GM12878 (cell line): ENCODE measurements around the gene ATP5F1B. TPM values are rescaled to one million over a fixed set of nuclear protein-coding genes. Genes with fewer than 3 reads are reported as not detected.

Experiments used
- ATF7 ChIP-seq: fragments of 450-650 bp; IDR thresholded peaks from 2 replicates; pipeline ENCODE4 v1.6.1; 2016; ENCODE audit warnings: low read depth, mild to moderate bottlenecking
- FOS ChIP-seq: IDR thresholded peaks from 3 replicates; pipeline ENCODE4 v1.6.1; 2011; ENCODE audit warnings: borderline replicate concordance; ENCODE audit not compliant: insufficient read length; ENCODE audit errors: extremely low read depth
- GABPA ChIP-seq: IDR thresholded peaks from 2 replicates; pipeline ENCODE4 v1.6.1; 2014; ENCODE audit warnings: antibody characterized with exemption, low read depth, mild to moderate bottlenecking, inconsistent platforms
- MAX ChIP-seq: IDR thresholded peaks from 2 replicates; pipeline ENCODE4 v1.6.1; 2012; ENCODE audit warnings: low read depth, low read length, improper control_type of control experiment
- MYB ChIP-seq: fragments of 150-350 bp; IDR thresholded peaks from 2 replicates; pipeline ENCODE4 v1.6.1; 2014; ENCODE audit warnings: mild to moderate bottlenecking, low read depth, low read length, borderline replicate concordance
- NFYA ChIP-seq: IDR thresholded peaks from 2 replicates; pipeline ENCODE4 v1.6.1; 2011; ENCODE audit warnings: low read depth, mild to moderate bottlenecking, low read length, improper control_type of control experiment, borderline replicate concordance
- NR2C2 ChIP-seq: IDR thresholded peaks from 2 replicates; pipeline ENCODE4 v1.6.1; 2011; ENCODE audit warnings: borderline replicate concordance, low read depth; ENCODE audit not compliant: control insufficient read depth, insufficient read length
- PML ChIP-seq: IDR thresholded peaks from 2 replicates; pipeline ENCODE4 v1.6.1; 2012; ENCODE audit warnings: low read length, inconsistent platforms
- RCOR1 ChIP-seq: conservative IDR thresholded peaks from 2 replicates; pipeline ENCODE4 v1.6.1; 2012; ENCODE audit warnings: low read depth, low read length, improper control_type of control experiment
- REST ChIP-seq: IDR thresholded peaks from 2 replicates; pipeline ENCODE4 v1.6.1; 2012; ENCODE audit warnings: mild to moderate bottlenecking, low read depth, low read length
- SKIL ChIP-seq: fragments of 450-650 bp; IDR thresholded peaks from 2 replicates; pipeline ENCODE4 v1.6.1; 2017; ENCODE audit warnings: mild to moderate bottlenecking, low read depth, inconsistent platforms; ENCODE audit not compliant: poor library complexity, severe bottlenecking
- SP1 ChIP-seq: IDR thresholded peaks from one replicate; pipeline ENCODE4 v1.6.1; 2011; ENCODE audit warnings: low read depth, low read length
- TAF1 ChIP-seq: IDR thresholded peaks from 2 replicates; pipeline ENCODE4 v1.6.1; 2011; ENCODE audit warnings: mild to moderate bottlenecking, low read depth, low read length, borderline replicate concordance
- ZNF24 ChIP-seq: fragments of 450-650 bp; IDR thresholded peaks from 2 replicates; pipeline ENCODE4 v1.6.1; 2017; ENCODE audit warnings: antibody characterized with exemption, mild to moderate bottlenecking
- ZNF384 ChIP-seq: IDR thresholded peaks from 2 replicates; pipeline ENCODE4 v1.6.1; 2012; ENCODE audit warnings: low read depth, mild to moderate bottlenecking, low read length, improper control_type of control experiment, borderline replicate concordance
- ZNF622 ChIP-seq: fragments of 450-650 bp; IDR thresholded peaks from 2 replicates; pipeline ENCODE4 v1.6.1; 2017; ENCODE audit warnings: mild to moderate bottlenecking, inconsistent platforms
- polyA plus RNA-seq, 11 experiments: library from polyadenylated mRNA; depleted of rRNA in 4 of 11; unstranded in 6 of 11; stranded (reverse) in 5 of 11; fragments of >200 nt; fragmentation: Nextera tagmentation in 4 of 11; fragmentation: Illumina TruSeq in 1 of 11; extraction: Ambion mirVana in 4 of 11; extraction: Trizol in 1 of 11; gene quantifications; 1 replicate in 1 of 11; 2 replicates in 10 of 11; pipeline versions ENCODE4 v1.2.1 to v1.2.3, GENCODE V29; 2011 to 2016; ENCODE audit warnings: inconsistent platforms in 2 of 11, missing spikeins in 2 of 11, low read depth in 1 of 11
- total RNA-seq, 4 experiments: library from RNA; depleted of rRNA in 3 of 4; stranded (reverse); fragments of >200 nt in 3 of 4; fragmentation: Illumina TruSeq in 1 of 4; extraction: Trizol in 1 of 4; gene quantifications; 2 replicates each; pipeline versions ENCODE4 v1.2.1 to v1.2.3, GENCODE V29; 2013 to 2021
- TF ChIP-seq, protein P1 (sequence below): fragments of 450-650 bp; IDR thresholded peaks from 2 replicates; pipeline ENCODE4 v1.6.1; 2017; ENCODE audit warnings: mild to moderate bottlenecking, moderate library complexity
- TF ChIP-seq, protein P2 (sequence below): IDR thresholded peaks from 2 replicates; pipeline ENCODE4 v1.6.1; 2011; ENCODE audit warnings: mild to moderate bottlenecking, low read depth, low read length, moderate library complexity; ENCODE audit not compliant: insufficient replicate concordance

ATP5F1B gene
- total and polyA plus RNA-seq, 10 of the 15 experiments (the other 5 are each of a cell fraction or from before 2014, with no cell fraction given): 671 to 1,908 (median 1,031) TPM

DNA sequence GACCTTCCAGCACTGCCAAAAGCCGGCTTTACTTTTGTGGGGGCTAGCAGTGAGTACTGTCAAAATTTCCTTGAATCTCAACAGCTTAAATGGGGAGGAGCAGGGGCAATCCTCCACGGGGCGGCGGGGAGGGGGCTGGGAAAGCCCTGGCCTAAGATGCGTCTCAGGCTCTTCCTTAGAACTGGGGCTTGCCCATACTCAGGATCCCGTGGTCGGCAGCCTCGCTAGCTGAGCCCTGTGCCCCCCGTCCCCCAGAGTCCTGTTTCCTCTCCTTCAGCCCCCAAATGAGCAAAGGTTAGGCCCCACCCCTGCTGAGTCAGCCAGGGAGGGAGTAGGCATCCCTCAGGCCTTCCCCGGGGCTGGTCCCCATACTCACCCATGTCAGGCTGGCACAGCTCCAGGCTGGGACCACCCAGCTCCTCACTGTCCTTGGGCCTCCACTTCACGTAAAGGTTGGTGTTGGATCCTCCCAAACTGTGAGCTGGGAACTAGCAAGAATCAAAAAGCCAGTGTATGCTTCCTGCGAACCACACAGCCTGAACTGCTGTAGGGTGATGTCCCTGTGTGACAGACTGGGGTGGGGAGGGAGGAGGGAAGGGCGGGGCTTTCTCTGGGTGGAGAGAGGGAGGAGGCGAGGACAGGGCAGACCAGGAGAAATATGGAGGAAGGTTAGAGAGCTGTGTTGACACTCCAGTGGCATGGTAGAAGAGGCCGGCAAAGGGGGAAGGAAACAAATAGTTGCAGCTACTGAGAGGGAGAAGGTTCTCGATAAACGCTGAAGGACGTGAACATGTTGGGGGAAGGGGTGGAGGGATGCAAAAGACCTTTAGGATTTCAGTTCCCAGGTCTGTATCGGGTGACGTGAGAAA lies 9.7 kb downstream of the ATP5F1B start (continued):
- no peak for TF ChIP-seq REST
- TF ChIP-seq SKIL: peak; percentile 40
- TF ChIP-seq ZNF384: no peak
- TF ChIP-seq SP1: no peak
- TF ChIP-seq ATF7: no peak; the same call in 1 of the 2 replicates
- TF ChIP-seq, protein P1, sequence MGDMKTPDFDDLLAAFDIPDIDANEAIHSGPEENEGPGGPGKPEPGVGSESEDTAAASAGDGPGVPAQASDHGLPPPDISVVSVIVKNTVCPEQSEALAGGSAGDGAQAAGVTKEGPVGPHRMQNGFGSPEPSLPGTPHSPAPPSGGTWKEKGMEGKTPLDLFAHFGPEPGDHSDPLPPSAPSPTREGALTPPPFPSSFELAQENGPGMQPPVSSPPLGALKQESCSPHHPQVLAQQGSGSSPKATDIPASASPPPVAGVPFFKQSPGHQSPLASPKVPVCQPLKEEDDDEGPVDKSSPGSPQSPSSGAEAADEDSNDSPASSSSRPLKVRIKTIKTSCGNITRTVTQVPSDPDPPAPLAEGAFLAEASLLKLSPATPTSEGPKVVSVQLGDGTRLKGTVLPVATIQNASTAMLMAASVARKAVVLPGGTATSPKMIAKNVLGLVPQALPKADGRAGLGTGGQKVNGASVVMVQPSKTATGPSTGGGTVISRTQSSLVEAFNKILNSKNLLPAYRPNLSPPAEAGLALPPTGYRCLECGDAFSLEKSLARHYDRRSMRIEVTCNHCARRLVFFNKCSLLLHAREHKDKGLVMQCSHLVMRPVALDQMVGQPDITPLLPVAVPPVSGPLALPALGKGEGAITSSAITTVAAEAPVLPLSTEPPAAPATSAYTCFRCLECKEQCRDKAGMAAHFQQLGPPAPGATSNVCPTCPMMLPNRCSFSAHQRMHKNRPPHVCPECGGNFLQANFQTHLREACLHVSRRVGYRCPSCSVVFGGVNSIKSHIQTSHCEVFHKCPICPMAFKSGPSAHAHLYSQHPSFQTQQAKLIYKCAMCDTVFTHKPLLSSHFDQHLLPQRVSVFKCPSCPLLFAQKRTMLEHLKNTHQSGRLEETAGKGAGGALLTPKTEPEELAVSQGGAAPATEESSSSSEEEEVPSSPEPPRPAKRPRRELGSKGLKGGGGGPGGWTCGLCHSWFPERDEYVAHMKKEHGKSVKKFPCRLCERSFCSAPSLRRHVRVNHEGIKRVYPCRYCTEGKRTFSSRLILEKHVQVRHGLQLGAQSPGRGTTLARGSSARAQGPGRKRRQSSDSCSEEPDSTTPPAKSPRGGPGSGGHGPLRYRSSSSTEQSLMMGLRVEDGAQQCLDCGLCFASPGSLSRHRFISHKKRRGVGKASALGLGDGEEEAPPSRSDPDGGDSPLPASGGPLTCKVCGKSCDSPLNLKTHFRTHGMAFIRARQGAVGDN: peak; percentile 62
- no peak; the same call in 1 of the 2 replicates for TF ChIP-seq MAX
- no peak for TF ChIP-seq FOS
- TF ChIP-seq TAF1: 0 out of 2 replicates have a peak, but pooled peaks have one; percentile 15
- TF ChIP-seq ZNF622: no peak
- TF ChIP-seq GABPA: no peak
- TF ChIP-seq, protein P2, sequence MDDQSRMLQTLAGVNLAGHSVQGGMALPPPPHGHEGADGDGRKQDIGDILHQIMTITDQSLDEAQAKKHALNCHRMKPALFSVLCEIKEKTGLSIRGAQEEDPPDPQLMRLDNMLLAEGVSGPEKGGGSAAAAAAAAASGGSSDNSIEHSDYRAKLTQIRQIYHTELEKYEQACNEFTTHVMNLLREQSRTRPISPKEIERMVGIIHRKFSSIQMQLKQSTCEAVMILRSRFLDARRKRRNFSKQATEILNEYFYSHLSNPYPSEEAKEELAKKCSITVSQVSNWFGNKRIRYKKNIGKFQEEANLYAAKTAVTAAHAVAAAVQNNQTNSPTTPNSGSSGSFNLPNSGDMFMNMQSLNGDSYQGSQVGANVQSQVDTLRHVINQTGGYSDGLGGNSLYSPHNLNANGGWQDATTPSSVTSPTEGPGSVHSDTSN: peak; percentile 76
- TF ChIP-seq MYB: no peak
- TF ChIP-seq PML: no peak
- no peak for TF ChIP-seq NFYA
- no peak for TF ChIP-seq RCOR1
- no peak for TF ChIP-seq NR2C2
- TF ChIP-seq ZNF24: no peak
